HG03060 (cell line): ENCODE data around the gene RAF1.
"Not testable (repeated sequence)": the region's sequence is repeated elsewhere in the genome, so short reads cannot be mapped to it uniquely, and the experiment has no call there.

ENCODE experiments used
- ATAC-seq: cut with Tn5 transposase; IDR thresholded peaks from one replicate; pipeline ENCODE4 v1.9.1; 2021; ENCODE audit warnings: low read depth, moderate number of reproducible peaks; ENCODE audit not compliant: unreplicated experiment

RAF1 gene

GRCh38 chr3:12679468-12679867 lies 15.6 kb upstream of the RAF1 start:
- ATAC-seq: no peak

DNA sequence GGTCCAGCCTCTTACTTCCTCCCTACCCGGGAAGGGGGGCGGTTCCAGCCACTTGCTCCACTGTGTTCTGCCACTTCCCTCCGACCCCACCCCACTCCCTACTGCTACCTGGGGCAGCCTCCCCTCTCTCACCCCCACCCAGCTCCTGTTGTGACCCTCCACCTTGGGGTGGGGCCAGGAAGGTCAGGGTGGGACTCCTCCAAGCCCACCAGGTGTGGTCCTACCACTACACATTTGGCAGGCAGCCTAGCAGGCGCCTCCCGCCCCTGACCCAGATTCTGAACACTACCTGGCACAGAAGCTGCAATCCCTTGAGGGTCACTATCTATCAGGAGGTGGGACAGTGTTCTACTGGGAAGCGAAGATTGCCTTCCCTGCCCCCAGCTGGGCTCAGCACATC lies 13.7 kb upstream of the RAF1 start:
- ATAC-seq: no peak

DNA sequence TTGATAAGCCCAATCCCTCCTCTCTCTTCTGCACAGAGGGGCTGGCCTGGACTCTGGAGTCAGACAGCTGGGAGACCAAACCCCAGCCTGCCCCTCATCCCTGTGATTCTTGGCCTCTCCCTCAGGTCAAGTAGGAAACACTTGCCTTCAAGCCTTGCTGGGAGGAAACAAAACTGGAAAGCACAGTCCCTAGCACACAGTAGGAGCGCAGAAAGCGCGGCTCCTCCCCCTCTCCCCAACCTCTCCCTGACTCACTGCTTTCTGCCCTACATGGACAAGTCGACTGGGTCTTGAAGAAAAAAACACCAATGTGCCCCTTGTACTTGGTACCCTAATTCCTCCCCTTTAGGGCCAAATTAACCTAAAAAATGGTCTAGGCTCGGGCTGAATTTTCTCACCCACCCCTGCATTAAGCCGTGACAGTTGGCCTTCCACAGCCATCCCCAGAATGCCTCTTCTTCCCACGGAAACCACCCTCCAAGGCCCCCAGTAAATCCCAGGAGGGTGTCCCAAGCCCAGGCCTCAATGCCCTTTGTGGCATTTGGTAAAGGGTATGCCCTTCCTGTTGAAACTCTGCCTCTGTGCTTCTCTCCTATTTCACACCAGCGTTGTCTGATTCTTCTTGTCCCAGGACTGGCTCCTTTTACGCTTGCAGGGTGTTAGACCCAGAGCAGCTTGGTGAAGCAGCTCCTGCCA lies 11.3 kb upstream of the RAF1 start:
- ATAC-seq: no peak

- ATAC-seq: not testable (repeated sequence)
These were observed 10.2 kb upstream of the RAF1 start for GRCh38 chr3:12673956-12674736.

DNA sequence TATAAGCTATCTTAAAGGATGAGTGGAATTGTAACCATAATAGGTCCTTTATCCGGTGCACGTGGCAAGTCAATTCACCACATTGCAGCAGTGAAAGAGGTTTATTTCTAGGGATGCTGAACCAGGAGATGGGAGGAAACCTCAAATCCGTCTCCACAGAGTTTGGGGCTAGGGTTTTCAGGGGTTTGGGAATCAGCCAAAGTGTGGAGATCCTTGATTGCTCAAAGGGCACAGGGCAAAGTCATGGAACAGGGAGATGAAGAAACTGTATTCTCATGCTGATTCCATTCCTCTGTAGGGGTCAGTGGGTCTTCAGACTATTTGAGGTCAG lies 7.2 kb upstream of the RAF1 start:
- ATAC-seq: no peak

GRCh38 chr3:12670365-12671119 lies 6.6 kb upstream of the RAF1 start:
- no peak for ATAC-seq

- peak; percentile 16 for ATAC-seq
These were observed 449 bp downstream of the RAF1 start for GRCh38 chr3:12663401-12663935.

GRCh38 chr3:12662593-12663400 lies 1.1 kb downstream of the RAF1 start:
- ATAC-seq: no peak

DNA sequence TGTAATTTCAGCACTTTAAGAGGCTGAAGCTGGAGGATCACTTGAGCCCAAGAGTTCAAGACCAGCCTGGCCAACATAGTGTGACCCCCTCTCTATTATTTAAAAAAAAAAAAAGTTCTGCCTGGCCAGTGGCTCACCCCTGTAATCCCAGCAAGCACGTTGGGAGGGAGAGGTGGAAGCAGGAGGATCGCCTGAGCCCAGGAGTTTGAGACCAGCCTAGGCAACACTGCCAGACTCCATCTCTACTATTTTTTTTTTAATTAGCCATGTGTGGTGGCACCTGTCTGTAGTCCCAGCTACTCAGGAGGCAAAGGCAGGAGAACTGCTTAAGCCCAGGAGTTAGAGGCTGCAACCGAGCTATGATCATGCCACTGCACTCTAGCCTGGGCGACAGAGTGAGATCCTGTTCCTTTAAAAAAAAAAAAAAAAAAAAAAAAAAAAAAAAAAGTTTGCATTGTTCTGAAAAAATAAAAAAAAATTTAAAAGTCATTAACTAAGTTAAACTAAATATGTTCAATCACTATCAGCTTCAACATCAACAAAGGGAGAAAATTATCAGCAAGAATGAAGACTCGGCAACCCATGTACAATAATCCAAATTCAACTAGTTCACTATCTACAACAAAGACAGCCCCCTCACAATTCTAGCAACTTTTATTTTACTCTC lies 1.9 kb downstream of the RAF1 start:
- no peak for ATAC-seq

GRCh38 chr3:12661375-12661774 lies 2.5 kb downstream of the RAF1 start:
- ATAC-seq: not testable (repeated sequence)

DNA sequence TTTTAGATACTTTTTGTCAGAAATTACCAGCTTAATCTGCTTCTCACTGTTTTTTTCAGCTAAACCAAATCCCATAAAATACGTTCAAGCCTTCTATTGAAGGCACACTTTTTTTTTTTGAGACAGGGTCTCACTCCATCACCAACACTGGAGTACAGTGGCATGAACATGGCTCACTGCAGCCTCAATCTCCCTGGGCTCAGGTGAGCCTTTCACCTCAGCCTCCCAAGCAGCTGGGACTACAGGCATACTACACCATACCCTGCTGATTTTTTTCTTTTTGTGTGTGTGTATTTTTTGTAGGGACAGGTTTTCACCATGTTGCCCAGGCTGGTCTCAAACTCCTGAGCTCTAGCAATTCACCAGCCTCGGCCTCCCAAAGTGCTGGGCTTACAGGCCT lies 3.7 kb downstream of the RAF1 start:
- no peak for ATAC-seq

- ATAC-seq: no peak
These were observed 4.5 kb downstream of the RAF1 start for GRCh38 chr3:12659316-12660015.

GRCh38 chr3:12658593-12659058 lies 5.3 kb downstream of the RAF1 start:
- no peak for ATAC-seq

GRCh38 chr3:12656850-12657249 lies 7.1 kb downstream of the RAF1 start:
- ATAC-seq: no peak

DNA sequence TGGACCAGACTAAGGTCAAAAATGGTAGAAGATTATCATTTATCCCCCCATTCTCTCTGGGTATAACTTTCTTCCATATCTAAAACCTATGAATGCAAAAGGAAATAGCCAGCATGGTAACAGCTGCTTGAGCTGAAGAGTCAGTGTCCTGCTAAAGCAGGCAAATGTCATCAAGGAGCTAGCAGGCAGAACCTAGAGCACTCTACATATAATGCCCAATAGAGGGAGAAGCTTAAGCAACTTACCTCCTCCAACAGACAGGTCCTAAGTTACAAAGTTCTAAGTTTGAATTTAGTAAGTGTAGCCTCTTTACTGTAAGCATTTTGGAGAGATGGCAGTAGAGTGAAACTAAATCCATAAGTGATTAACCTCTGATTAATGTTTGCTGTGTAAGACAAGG lies 7.7 kb downstream of the RAF1 start:
- no peak for ATAC-seq

GRCh38 chr3:12655701-12656100 lies 8.2 kb downstream of the RAF1 start:
- no peak for ATAC-seq

GRCh38 chr3:12653747-12654146 lies 10.2 kb downstream of the RAF1 start:
- ATAC-seq: no peak

DNA sequence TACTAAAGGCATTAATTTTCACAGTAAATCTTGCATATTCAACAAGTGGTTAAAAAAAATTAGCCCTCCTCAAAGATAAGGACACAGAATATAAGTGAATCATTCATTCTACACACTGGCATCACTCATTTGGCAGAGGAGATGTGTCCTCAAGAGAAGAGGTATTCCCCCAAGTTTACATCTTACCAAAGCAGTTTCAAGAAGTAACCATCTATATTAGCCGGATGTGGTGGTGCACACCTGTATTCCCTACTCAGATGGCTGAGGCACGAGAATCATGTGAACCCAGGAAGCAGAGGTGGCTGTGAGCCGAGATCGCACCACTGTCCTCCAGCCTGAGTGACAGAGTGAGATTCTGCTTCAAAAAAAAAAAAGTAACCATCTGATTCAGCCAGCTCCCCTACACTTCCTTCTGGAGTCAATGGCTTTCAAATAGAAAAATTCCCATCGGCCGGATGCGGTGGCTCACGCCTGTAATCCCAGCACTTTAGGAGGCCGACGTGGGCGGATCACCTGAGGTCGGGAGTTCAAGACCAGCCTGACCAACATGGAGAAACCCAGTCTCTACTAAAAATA lies 15.4 kb downstream of the RAF1 start:
- ATAC-seq: peak; percentile 37
